HG03060 (cell line): ENCODE data around the gene FGFR2.

Experiments
- ATAC-seq: cut with Tn5 transposase; IDR thresholded peaks from one replicate; pipeline ENCODE4 v1.9.1; 2021; ENCODE audit warnings: low read depth, moderate number of reproducible peaks; ENCODE audit not compliant: unreplicated experiment

Gene FGFR2

GRCh38 chr10:121592155-121592890 is 5.9 kb downstream of the FGFR2 start:
- no peak for ATAC-seq

- no peak for ATAC-seq
Measured at GRCh38 chr10:121591186-121591585, 7.1 kb downstream of the FGFR2 start.

- ATAC-seq: no peak
Measured at GRCh38 chr10:121590772-121591171, 7.5 kb downstream of the FGFR2 start.

GRCh38 chr10:121589553-121589952 is 8.7 kb downstream of the FGFR2 start:
- ATAC-seq: no peak

GRCh38 chr10:121583857-121584256 is 14.4 kb downstream of the FGFR2 start:
- ATAC-seq: no peak

GRCh38 chr10:121583258-121583657 is 15.0 kb downstream of the FGFR2 start:
- no peak for ATAC-seq

- ATAC-seq: no peak
Measured at GRCh38 chr10:121580276-121581116, 17.7 kb downstream of the FGFR2 start.

- no peak for ATAC-seq
Measured at GRCh38 chr10:121579656-121580055, 18.6 kb downstream of the FGFR2 start.

- ATAC-seq: no peak
Measured at GRCh38 chr10:121578965-121579364, 19.3 kb downstream of the FGFR2 start.

GRCh38 chr10:121578298-121578697 is 19.9 kb downstream of the FGFR2 start:
- no peak for ATAC-seq

GRCh38 chr10:121577568-121577967 is 20.7 kb downstream of the FGFR2 start:
- ATAC-seq: no peak

- ATAC-seq: no peak
Measured at GRCh38 chr10:121576139-121576538, 22.1 kb downstream of the FGFR2 start.

GRCh38 chr10:121574519-121575166 is 23.6 kb downstream of the FGFR2 start:
- ATAC-seq: no peak

GRCh38 chr10:121573538-121573941 is 24.7 kb downstream of the FGFR2 start:
- ATAC-seq: no peak

GRCh38 chr10:121572859-121573537 is 25.2 kb downstream of the FGFR2 start:
- ATAC-seq: no peak

GRCh38 chr10:121570315-121570714 is 27.9 kb downstream of the FGFR2 start:
- ATAC-seq: no peak

- ATAC-seq: no peak
Measured at GRCh38 chr10:121568275-121568674, 30.0 kb downstream of the FGFR2 start.

- no peak for ATAC-seq
Measured at GRCh38 chr10:121567569-121567968, 30.7 kb downstream of the FGFR2 start.

GRCh38 chr10:121566755-121567154 is 31.5 kb downstream of the FGFR2 start:
- no peak for ATAC-seq

- no peak for ATAC-seq
Measured at GRCh38 chr10:121559326-121560026, 38.8 kb downstream of the FGFR2 start.
